HG03103 (cell line): Measurements from ENCODE around the gene GMPR.

ENCODE experiments used
- ATAC-seq: cut with Tn5 transposase; IDR thresholded peaks from one replicate; pipeline ENCODE4 v1.9.1; 2021; ENCODE audit warnings: low read depth; ENCODE audit not compliant: unreplicated experiment

The GMPR gene

GRCh38 chr6:16295060-16295459, 56.7 kb downstream of the GMPR start:
- no peak for ATAC-seq

GRCh38 chr6:16295471-16295870, 57.1 kb downstream of the GMPR start:
- ATAC-seq, result no peak

- no peak for ATAC-seq
Observed at GRCh38 chr6:16296061-16296670, 57.8 kb downstream of the GMPR start.

- ATAC-seq, result no peak
Observed at GRCh38 chr6:16299861-16300260, 61.5 kb downstream of the GMPR start.

GRCh38 chr6:16301511-16301910, 63.1 kb downstream of the GMPR start:
- ATAC-seq, result peak; percentile 71

GRCh38 chr6:16302721-16303552, 64.5 kb downstream of the GMPR start:
- ATAC-seq, result no peak

GRCh38 chr6:16305246-16305725, 66.9 kb downstream of the GMPR start:
- peak; percentile 75 for ATAC-seq

GRCh38 chr6:16305788-16306187, 67.4 kb downstream of the GMPR start:
- ATAC-seq, result peak; percentile 10

- ATAC-seq, result no peak
Observed at GRCh38 chr6:16306334-16306733, 67.9 kb downstream of the GMPR start.

GRCh38 chr6:16311763-16312162, 73.4 kb downstream of the GMPR start:
- no peak for ATAC-seq

GRCh38 chr6:16313732-16314131, 75.3 kb downstream of the GMPR start:
- no peak for ATAC-seq

- no peak for ATAC-seq
Observed at GRCh38 chr6:16314296-16314695, 75.9 kb downstream of the GMPR start.

- ATAC-seq, result no peak
Observed at GRCh38 chr6:16316741-16317251, 78.4 kb downstream of the GMPR start.

- ATAC-seq, result no peak
Observed at GRCh38 chr6:16318538-16318937, 80.2 kb downstream of the GMPR start.

- no peak for ATAC-seq
Observed at GRCh38 chr6:16318953-16319720, 80.8 kb downstream of the GMPR start.

- ATAC-seq, result peak; percentile 42
Observed at GRCh38 chr6:16319813-16320532, 81.6 kb downstream of the GMPR start.

- ATAC-seq, result no peak
Observed at GRCh38 chr6:16320533-16321340, 82.3 kb downstream of the GMPR start.

GRCh38 chr6:16321341-16321710, 82.9 kb downstream of the GMPR start:
- no peak for ATAC-seq

GRCh38 chr6:16321826-16322225, 83.4 kb downstream of the GMPR start:
- ATAC-seq, result no peak
